HepG2 (cell line): ENCODE data around the gene SYNE3. TPM values are rescaled to one million over a fixed set of nuclear protein-coding genes. Genes with fewer than 3 reads are reported as not detected.

Experiments used
- ATAD3A ChIP-seq: sonication (generic); formaldehyde crosslinking; IDR thresholded peaks from 2 replicates; pipeline ENCODE4 v1.4.0; 2020; ENCODE audit warnings: missing genetic modification reagents
- HDAC1 ChIP-seq: sonication (generic); formaldehyde crosslinking; IDR thresholded peaks from 2 replicates; pipeline ENCODE4 v1.5.1; 2020; ENCODE audit warnings: mild to moderate bottlenecking, missing genetic modification reagents
- HDAC2 ChIP-seq: sonication (generic); formaldehyde crosslinking; IDR thresholded peaks from 2 replicates; pipeline ENCODE4 v1.4.0; 2020; ENCODE audit warnings: missing genetic modification reagents
- HOXA9 ChIP-seq: sonication (generic); formaldehyde crosslinking; IDR thresholded peaks from 2 replicates; pipeline ENCODE4 v1.8.1; 2022; ENCODE audit warnings: missing genetic modification reagents, mild to moderate bottlenecking, moderate library complexity, borderline replicate concordance
- IKZF1 ChIP-seq: fragments of 450-650 bp; IDR thresholded peaks from 2 replicates; pipeline ENCODE4 v1.7.1; 2016
- IRF2 ChIP-seq: IDR thresholded peaks from 2 replicates; pipeline ENCODE4 v1.6.1; 2018; ENCODE audit warnings: missing genetic modification reagents, missing compliant biosample characterization
- KDM2A ChIP-seq: sonication (generic); formaldehyde crosslinking; IDR thresholded peaks from 2 replicates; pipeline ENCODE4 v1.4.0; 2020; ENCODE audit warnings: low read depth, missing genetic modification reagents, borderline replicate concordance
- KDM4B ChIP-seq: sonication (generic); formaldehyde crosslinking; IDR thresholded peaks from 2 replicates; pipeline ENCODE4 v1.4.0; 2020; ENCODE audit warnings: missing genetic modification reagents
- MAZ ChIP-seq, 2 experiments: sonication (generic) in 1 of 2; formaldehyde crosslinking in 1 of 2; IDR thresholded peaks; 2 replicates each; pipeline versions ENCODE4 v1.5.0 to v1.6.1; 2012 to 2020; ENCODE audit warnings: low read depth in 2 of 2, mild to moderate bottlenecking in 2 of 2, borderline replicate concordance in 1 of 2, improper control_type of control experiment in 1 of 2, low read length in 1 of 2, missing genetic modification reagents in 1 of 2, moderate library complexity in 1 of 2
- MED13 ChIP-seq: sonication (generic); formaldehyde crosslinking; IDR thresholded peaks from 2 replicates; pipeline ENCODE4 v1.5.0; 2020; ENCODE audit warnings: missing genetic modification reagents
- MXI1 ChIP-seq: IDR thresholded peaks from 3 replicates; pipeline ENCODE4 v1.6.1; 2012; ENCODE audit warnings: low read depth, low read length, inconsistent platforms, borderline replicate concordance
- NFIC ChIP-seq: IDR thresholded peaks from 2 replicates; pipeline ENCODE4 v1.6.1; 2012; ENCODE audit warnings: mild to moderate bottlenecking, low read length, inconsistent platforms
- ZBTB39 ChIP-seq: sonication (generic); formaldehyde crosslinking; IDR thresholded peaks from 2 replicates; pipeline ENCODE4 v1.5.0; 2020; ENCODE audit warnings: missing genetic modification reagents
- ZFP90 ChIP-seq: sonication (generic); formaldehyde crosslinking; IDR thresholded peaks from 2 replicates; pipeline ENCODE4 v1.8.0; 2022; ENCODE audit warnings: missing genetic modification reagents, mild to moderate bottlenecking, inconsistent platforms, borderline replicate concordance
- ZNF644 ChIP-seq: IDR thresholded peaks from 2 replicates; pipeline ENCODE4 v1.6.1; 2016; ENCODE audit warnings: low read depth
- polyA plus RNA-seq, 8 experiments: library from polyadenylated mRNA; depleted of rRNA in 3 of 8; stranded (reverse) in 7 of 8; unstranded in 1 of 8; fragments of >200 nt; fragmentation: Illumina TruSeq in 4 of 8; extraction: Trizol in 4 of 8; gene quantifications; 2 replicates each; pipeline versions ENCODE4 v1.2.1 to v1.2.3, GENCODE V29; 2011 to 2016; ENCODE audit warnings: low read depth in 4 of 8, missing spikeins in 1 of 8, mixed read lengths in 1 of 8; ENCODE audit not compliant: insufficient read depth in 1 of 8
- total RNA-seq, 5 experiments: library from RNA; depleted of rRNA; stranded (reverse); fragments of >200 nt; fragmentation: Illumina TruSeq; extraction: Trizol; gene quantifications; 2 replicates each; pipeline ENCODE4 v1.2.3, GENCODE V29; 2016; ENCODE audit warnings: low read depth in 1 of 5
- TF ChIP-seq, protein P1 (sequence below), 2 experiments: IDR thresholded peaks; 2 replicates each; pipeline ENCODE4 v1.6.1; 2011 to 2012; ENCODE audit warnings: low read length in 2 of 2, borderline replicate concordance in 1 of 2, low read depth in 1 of 2, mild to moderate bottlenecking in 1 of 2, moderate library complexity in 1 of 2
- TF ChIP-seq, protein P2 (sequence below): sonication (generic); formaldehyde crosslinking; IDR thresholded peaks from 2 replicates; pipeline ENCODE4 v1.4.0; 2020; ENCODE audit warnings: low read depth, missing genetic modification reagents
- TF ChIP-seq, protein P3 (sequence below): IDR thresholded peaks from 2 replicates; pipeline ENCODE4 v1.6.1; 2016; ENCODE audit warnings: missing compliant biosample characterization, missing genetic modification reagents, borderline replicate concordance

The SYNE3 gene
- total and polyA plus RNA-seq, 2 of the 13 experiments (the other 11 are each of a cell fraction or from before 2014, with no cell fraction given) = 7.8 to 8.0 TPM

- TF ChIP-seq MED13 (CRISPR knock-in tag) = 0 out of 2 replicates have a peak, but pooled peaks have one; percentile 25
- peak; percentile 39; the same call in 1 of the 3 replicates for TF ChIP-seq MXI1
- TF ChIP-seq HDAC1 (CRISPR knock-in tag) = peak; percentile 74
- TF ChIP-seq, protein P1, sequence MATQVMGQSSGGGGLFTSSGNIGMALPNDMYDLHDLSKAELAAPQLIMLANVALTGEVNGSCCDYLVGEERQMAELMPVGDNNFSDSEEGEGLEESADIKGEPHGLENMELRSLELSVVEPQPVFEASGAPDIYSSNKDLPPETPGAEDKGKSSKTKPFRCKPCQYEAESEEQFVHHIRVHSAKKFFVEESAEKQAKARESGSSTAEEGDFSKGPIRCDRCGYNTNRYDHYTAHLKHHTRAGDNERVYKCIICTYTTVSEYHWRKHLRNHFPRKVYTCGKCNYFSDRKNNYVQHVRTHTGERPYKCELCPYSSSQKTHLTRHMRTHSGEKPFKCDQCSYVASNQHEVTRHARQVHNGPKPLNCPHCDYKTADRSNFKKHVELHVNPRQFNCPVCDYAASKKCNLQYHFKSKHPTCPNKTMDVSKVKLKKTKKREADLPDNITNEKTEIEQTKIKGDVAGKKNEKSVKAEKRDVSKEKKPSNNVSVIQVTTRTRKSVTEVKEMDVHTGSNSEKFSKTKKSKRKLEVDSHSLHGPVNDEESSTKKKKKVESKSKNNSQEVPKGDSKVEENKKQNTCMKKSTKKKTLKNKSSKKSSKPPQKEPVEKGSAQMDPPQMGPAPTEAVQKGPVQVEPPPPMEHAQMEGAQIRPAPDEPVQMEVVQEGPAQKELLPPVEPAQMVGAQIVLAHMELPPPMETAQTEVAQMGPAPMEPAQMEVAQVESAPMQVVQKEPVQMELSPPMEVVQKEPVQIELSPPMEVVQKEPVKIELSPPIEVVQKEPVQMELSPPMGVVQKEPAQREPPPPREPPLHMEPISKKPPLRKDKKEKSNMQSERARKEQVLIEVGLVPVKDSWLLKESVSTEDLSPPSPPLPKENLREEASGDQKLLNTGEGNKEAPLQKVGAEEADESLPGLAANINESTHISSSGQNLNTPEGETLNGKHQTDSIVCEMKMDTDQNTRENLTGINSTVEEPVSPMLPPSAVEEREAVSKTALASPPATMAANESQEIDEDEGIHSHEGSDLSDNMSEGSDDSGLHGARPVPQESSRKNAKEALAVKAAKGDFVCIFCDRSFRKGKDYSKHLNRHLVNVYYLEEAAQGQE (IDR thresholded peaks at IDR 0.05; ENCODE audit: borderline replicate concordance in 1 of 2, low read depth in 1 of 2, low read length in 2 of 2) = no peak
- TF ChIP-seq NFIC = peak; percentile 28; the same call in 1 of the 2 replicates
- no peak for TF ChIP-seq MAZ (IDR thresholded peaks at IDR 0.05; ENCODE audit: borderline replicate concordance, low read depth, low read length)
- no peak for TF ChIP-seq MAZ (CRISPR knock-in tag; IDR thresholded peaks at IDR 0.05; ENCODE audit: low read depth)
- peak; percentile 58 for TF ChIP-seq IRF2 (CRISPR knock-in tag)
- peak; percentile 86 for TF ChIP-seq HDAC2
- TF ChIP-seq, protein P2, sequence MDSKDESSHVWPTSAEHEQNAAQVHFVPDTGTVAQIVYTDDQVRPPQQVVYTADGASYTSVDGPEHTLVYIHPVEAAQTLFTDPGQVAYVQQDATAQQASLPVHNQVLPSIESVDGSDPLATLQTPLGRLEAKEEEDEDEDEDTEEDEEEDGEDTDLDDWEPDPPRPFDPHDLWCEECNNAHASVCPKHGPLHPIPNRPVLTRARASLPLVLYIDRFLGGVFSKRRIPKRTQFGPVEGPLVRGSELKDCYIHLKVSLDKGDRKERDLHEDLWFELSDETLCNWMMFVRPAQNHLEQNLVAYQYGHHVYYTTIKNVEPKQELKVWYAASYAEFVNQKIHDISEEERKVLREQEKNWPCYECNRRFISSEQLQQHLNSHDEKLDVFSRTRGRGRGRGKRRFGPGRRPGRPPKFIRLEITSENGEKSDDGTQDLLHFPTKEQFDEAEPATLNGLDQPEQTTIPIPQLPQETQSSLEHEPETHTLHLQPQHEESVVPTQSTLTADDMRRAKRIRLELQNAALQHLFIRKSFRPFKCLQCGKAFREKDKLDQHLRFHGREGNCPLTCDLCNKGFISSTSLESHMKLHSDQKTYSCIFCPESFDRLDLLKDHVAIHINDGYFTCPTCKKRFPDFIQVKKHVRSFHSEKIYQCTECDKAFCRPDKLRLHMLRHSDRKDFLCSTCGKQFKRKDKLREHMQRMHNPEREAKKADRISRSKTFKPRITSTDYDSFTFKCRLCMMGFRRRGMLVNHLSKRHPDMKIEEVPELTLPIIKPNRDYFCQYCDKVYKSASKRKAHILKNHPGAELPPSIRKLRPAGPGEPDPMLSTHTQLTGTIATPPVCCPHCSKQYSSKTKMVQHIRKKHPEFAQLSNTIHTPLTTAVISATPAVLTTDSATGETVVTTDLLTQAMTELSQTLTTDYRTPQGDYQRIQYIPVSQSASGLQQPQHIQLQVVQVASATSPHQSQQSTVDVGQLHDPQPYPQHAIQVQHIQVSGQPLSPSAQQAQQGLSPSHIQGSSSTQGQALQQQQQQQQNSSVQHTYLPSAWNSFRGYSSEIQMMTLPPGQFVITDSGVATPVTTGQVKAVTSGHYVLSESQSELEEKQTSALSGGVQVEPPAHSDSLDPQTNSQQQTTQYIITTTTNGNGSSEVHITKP = peak; percentile 51; the same call in 1 of the 2 replicates
- TF ChIP-seq KDM4B (CRISPR knock-in tag) = peak; percentile 38; the same call in 1 of the 2 replicates
- TF ChIP-seq ZFP90 = peak; percentile 34; the same call in 1 of the 2 replicates
- 0 out of 2 replicates have a peak, but pooled peaks have one; percentile 53 for TF ChIP-seq ZBTB39 (CRISPR knock-in tag)
- no peak for TF ChIP-seq HOXA9
- peak; percentile 47 for TF ChIP-seq KDM2A
- TF ChIP-seq, protein P3, sequence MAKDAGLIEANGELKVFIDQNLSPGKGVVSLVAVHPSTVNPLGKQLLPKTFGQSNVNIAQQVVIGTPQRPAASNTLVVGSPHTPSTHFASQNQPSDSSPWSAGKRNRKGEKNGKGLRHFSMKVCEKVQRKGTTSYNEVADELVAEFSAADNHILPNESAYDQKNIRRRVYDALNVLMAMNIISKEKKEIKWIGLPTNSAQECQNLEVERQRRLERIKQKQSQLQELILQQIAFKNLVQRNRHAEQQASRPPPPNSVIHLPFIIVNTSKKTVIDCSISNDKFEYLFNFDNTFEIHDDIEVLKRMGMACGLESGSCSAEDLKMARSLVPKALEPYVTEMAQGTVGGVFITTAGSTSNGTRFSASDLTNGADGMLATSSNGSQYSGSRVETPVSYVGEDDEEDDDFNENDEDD (CRISPR knock-in tag) = 0 out of 2 replicates have a peak, but pooled peaks have one; percentile 23
- no peak for TF ChIP-seq ATAD3A
- TF ChIP-seq ZNF644 = 0 out of 2 replicates have a peak, but pooled peaks have one; percentile 10
- no peak for TF ChIP-seq IKZF1
Observed at GRCh38 chr14:95547626-95548327, 31.3 kb upstream of the SYNE3 start (continued).
